ENCODE results near the gene SHC4. TPM values are rescaled to one million over a fixed set of nuclear protein-coding genes. Genes with fewer than 3 reads are reported as not detected.
"Not testable (repeated sequence)": the region's sequence is repeated elsewhere in the genome, so short reads cannot be mapped to it uniquely, and the experiment has no call there.

SHC4 gene
- total RNA-seq, 1 donor from 2014 or later, result 7.2 TPM

- intact Hi-C loops (cut with DNase I), result no loop called here
- DNase-seq (ENCODE audit: low spot score in 2 of 2), result no peak
These were observed 12.8 kb upstream of the SHC4 start for GRCh38 chr15:48976444-48977088.

GRCh38 chr15:48975472-48976419 lies 12.0 kb upstream of the SHC4 start:
- peak in 1 of 2 donors; percentile 87 for DNase-seq (ENCODE audit: low spot score in 2 of 2)
- no peaks in the 10 kb centered on the region for H3K9me3 ChIP-seq

More at GRCh38 chr15:48976444-48977088, 12.8 kb upstream of the SHC4 start:
- H3K27ac ChIP-seq, result peak overlapping the region; percentile 87 to 88
- no peaks in the 10 kb centered on the region for H3K36me3 ChIP-seq
- no peaks in the 10 kb centered on the region for H3K27me3 ChIP-seq
- peak overlapping the region; percentile 57 to 68 for H3K4me3 ChIP-seq
- TF ChIP-seq CTCF (IDR thresholded peaks at IDR 0.05), result no peak
- no peaks in the 10 kb centered on the region for H3K9me3 ChIP-seq
- H3K4me1 ChIP-seq, result peaks cover 4% of the 10 kb centered on the region in 2 donors

GRCh38 chr15:48974882-48975281 lies 11.2 kb upstream of the SHC4 start:
- H3K4me1 ChIP-seq, result peaks cover 4% of the 10 kb centered on the region in 2 donors
- H3K4me3 ChIP-seq, result no peak overlapping the region
- no peaks in the 10 kb centered on the region for H3K27me3 ChIP-seq
- peak overlapping the region; percentile 87 to 88 for H3K27ac ChIP-seq
- no peak for DNase-seq (ENCODE audit: low spot score in 2 of 2)
- H3K9me3 ChIP-seq, result no peaks in the 10 kb centered on the region
- H3K36me3 ChIP-seq, result no peaks in the 10 kb centered on the region
- TF ChIP-seq CTCF (IDR thresholded peaks at IDR 0.05), result no peak
- intact Hi-C loops (cut with DNase I), result loop anchor here (1.0 kb wide), 1 partner anchor 98 kb away; no protein-coding TSS in a partner anchor

More at GRCh38 chr15:48975472-48976419, 12.0 kb upstream of the SHC4 start:
- intact Hi-C loops (cut with DNase I), result loop anchor here (1.0 kb wide), 1 partner anchor 98 kb away; no protein-coding TSS in a partner anchor
- Histone ChIP-seq H3K4me3 (peak overlapping the region; percentile 57 to 68), H3K27ac (peak overlapping the region; percentile 87 to 88), H3K36me3 (no peaks in the 10 kb centered on the region), H3K4me1 (peaks cover 4% of the 10 kb centered on the region in 2 donors), H3K27me3 (no peaks in the 10 kb centered on the region)
- TF ChIP-seq CTCF (IDR thresholded peaks at IDR 0.05), result peak; percentile 72 to 96 (median 91)

- DNase-seq (ENCODE audit: low spot score in 2 of 2), result no peak
- Histone ChIP-seq H3K4me3 (no peak overlapping the region), H3K36me3 (no peaks in the 10 kb centered on the region), H3K4me1 (peaks cover 4% of the 10 kb centered on the region in 2 donors), H3K27me3 (no peaks in the 10 kb centered on the region), H3K27ac (no peak overlapping the region), H3K9me3 (no peaks in the 10 kb centered on the region)
- no peak for TF ChIP-seq CTCF (IDR thresholded peaks at IDR 0.05)
- intact Hi-C loops (cut with DNase I), result no loop called here
These were observed 9.2 kb upstream of the SHC4 start for GRCh38 chr15:48972750-48973503.

- H3K36me3 ChIP-seq; H3K4me3 ChIP-seq; DNase-seq (ENCODE audit: low spot score in 2 of 2); H3K27me3 ChIP-seq; intact Hi-C loops (cut with DNase I); H3K9me3 ChIP-seq; H3K27ac ChIP-seq: not testable (repeated sequence)
- peaks cover 8 to 11% of the 10 kb centered on the region in 2 donors for H3K4me1 ChIP-seq
These were observed 7.2 kb upstream of the SHC4 start for GRCh38 chr15:48970926-48971325.

Data from ascending aorta (tissue), 2 donors.